ENCODE measurements around the gene AKAP13. TPM values are rescaled to one million over a fixed set of nuclear protein-coding genes. Genes with fewer than 3 reads are reported as not detected.

AKAP13 gene
- total and polyA plus RNA-seq, 9 donors: 45.3 to 190 (median 98.6) TPM

GRCh38 chr15:85598219-85598618, 217.8 kb downstream of the AKAP13 start:
- no peaks in the 10 kb centered on the region for H3K36me3 ChIP-seq
- intact Hi-C loops (cut with DNase I): no loop called here
- H3K4me3 ChIP-seq: no peak overlapping the region
- H3K9me3 ChIP-seq: no peaks in the 10 kb centered on the region
- no peaks in the 10 kb centered on the region for H3K4me1 ChIP-seq (ENCODE audit: insufficient read depth)
- 80 to 88% (median 81%) methylated on average over 4 of the region's 4 CpGs for WGBS, 3 donors
- no peak overlapping the region for H3K27ac ChIP-seq
- TF ChIP-seq POLR2A (IDR thresholded peaks at IDR 0.05): no peak
- no peak for TF ChIP-seq EP300 (IDR thresholded peaks at IDR 0.05)
- no peak for TF ChIP-seq CTCF (IDR thresholded peaks at IDR 0.05)
- H3K27me3 ChIP-seq: no peaks in the 10 kb centered on the region
- no peak for DNase-seq

GRCh38 chr15:85598718-85599398, 218.5 kb downstream of the AKAP13 start:
- no peaks in the 10 kb centered on the region for H3K4me1 ChIP-seq (ENCODE audit: insufficient read depth)
- no peaks in the 10 kb centered on the region for H3K9me3 ChIP-seq
- no peak overlapping the region for H3K4me3 ChIP-seq
- H3K27me3 ChIP-seq: no peaks in the 10 kb centered on the region
- intact Hi-C loops (cut with DNase I): no loop called here
- TF ChIP-seq EP300 (IDR thresholded peaks at IDR 0.05) (no peak), CTCF (IDR thresholded peaks at IDR 0.05) (no peak), POLR2A (IDR thresholded peaks at IDR 0.05) (no peak)
- WGBS, 3 donors: 82 to 87% (median 84%) methylated on average over 5 of the region's 5 CpGs
- DNase-seq: no peak
- no peak overlapping the region for H3K27ac ChIP-seq
- H3K36me3 ChIP-seq: no peaks in the 10 kb centered on the region

GRCh38 chr15:85600001-85600400, 219.6 kb downstream of the AKAP13 start:
- DNase-seq: no peak
- H3K27ac ChIP-seq: no peak overlapping the region

GRCh38 chr15:85603160-85603559, 222.8 kb downstream of the AKAP13 start:
- no peak for DNase-seq
- H3K4me1 ChIP-seq (ENCODE audit: insufficient read depth): no peaks in the 10 kb centered on the region

More at GRCh38 chr15:85600001-85600400, 219.6 kb downstream of the AKAP13 start:
- TF ChIP-seq CTCF (IDR thresholded peaks at IDR 0.05): no peak
- Histone ChIP-seq H3K4me1 (ENCODE audit: insufficient read depth) (no peaks in the 10 kb centered on the region), H3K4me3 (no peak overlapping the region), H3K36me3 (no peaks in the 10 kb centered on the region), H3K9me3 (no peaks in the 10 kb centered on the region), H3K27me3 (no peaks in the 10 kb centered on the region)
- intact Hi-C loops (cut with DNase I): no loop called here
- 26 to 66% (median 27%) methylated on average over 2 of the region's 2 CpGs for WGBS, 3 donors

More at GRCh38 chr15:85603160-85603559, 222.8 kb downstream of the AKAP13 start:
- no peak overlapping the region for H3K4me3 ChIP-seq
- H3K27ac ChIP-seq: no peak overlapping the region
- no peaks in the 10 kb centered on the region for H3K27me3 ChIP-seq
- intact Hi-C loops (cut with DNase I): no loop called here
- WGBS, 3 donors: 90 to 98% (median 93%) methylated on average over 1 of the region's 1 CpG
- H3K9me3 ChIP-seq: no peaks in the 10 kb centered on the region
- TF ChIP-seq POLR2A (IDR thresholded peaks at IDR 0.05) (no peak), CTCF (IDR thresholded peaks at IDR 0.05) (no peak), EP300 (IDR thresholded peaks at IDR 0.05) (no peak)
- no peaks in the 10 kb centered on the region for H3K36me3 ChIP-seq

All from ovary (tissue), 9 donors.